ENCODE measurements around the gene IL36B. TPM values are rescaled to one million over a fixed set of nuclear protein-coding genes. Genes with fewer than 3 reads are reported as not detected.

IL36B gene
- total RNA-seq, 1 donor from 2014 or later = not detected

DNA sequence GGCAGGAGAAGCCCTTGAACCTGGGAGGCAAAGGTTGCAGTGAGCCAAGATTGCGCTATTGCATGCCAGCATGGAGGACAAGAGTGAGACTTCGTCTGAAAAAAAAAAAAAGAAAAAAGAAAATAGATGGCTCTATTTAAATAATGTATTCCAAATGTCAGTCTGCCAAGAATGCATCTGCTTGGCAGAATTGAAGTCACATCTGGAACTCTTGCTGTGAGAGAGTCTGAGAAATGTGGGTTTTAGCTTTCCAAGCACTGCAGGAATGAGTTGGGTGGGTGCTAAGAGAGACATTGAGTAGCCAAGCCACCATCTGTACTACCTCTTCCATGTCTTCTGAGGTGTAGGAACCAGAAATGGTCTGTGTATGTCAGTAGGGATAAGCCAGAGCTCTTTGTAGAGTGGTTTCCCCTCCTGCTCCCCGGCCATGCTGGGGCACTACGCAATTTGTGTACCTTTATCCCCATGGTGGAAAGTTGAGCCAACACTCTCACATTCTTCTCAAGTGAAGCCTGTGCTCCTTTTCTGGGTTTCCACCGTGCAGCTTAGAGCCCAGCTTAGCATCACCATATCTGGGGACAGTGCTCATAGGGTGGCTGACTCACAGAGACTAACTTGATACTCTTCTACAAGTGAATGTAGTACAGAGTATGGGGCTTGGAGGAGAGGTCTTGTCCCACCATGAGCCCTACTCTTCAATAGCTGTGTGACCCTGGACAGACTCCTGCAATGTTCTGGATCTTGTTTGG lies 40.4 kb upstream of the IL36B start:
- DNase-seq (ENCODE audit: low read depth) (no peak), FAIRE-seq (no peak)
- TF ChIP-seq CTCF (IDR thresholded peaks at IDR 0.05; ENCODE audit: insufficient read depth, low read length, severe bottlenecking) = no peak
- no peaks in the 10 kb centered on the region for H3K36me3 ChIP-seq (ENCODE audit: control insufficient read depth, insufficient read depth, low read length)
- no peak overlapping the region for H3K4me3 ChIP-seq (ENCODE audit: low read depth, low read length)
- no peaks in the 10 kb centered on the region for H3K27me3 ChIP-seq (ENCODE audit: control insufficient read depth, insufficient read depth, low read length)

GRCh38 chr2:113091231-113091896 lies 38.7 kb upstream of the IL36B start:
- DNase-seq (ENCODE audit: low read depth) (no peak), FAIRE-seq (peak; percentile 72)
- Histone ChIP-seq H3K36me3 (ENCODE audit: control insufficient read depth, insufficient read depth, low read length) (no peaks in the 10 kb centered on the region), H3K4me3 (ENCODE audit: low read depth, low read length) (no peak overlapping the region), H3K27me3 (ENCODE audit: control insufficient read depth, insufficient read depth, low read length) (no peaks in the 10 kb centered on the region)
- no peak for TF ChIP-seq CTCF (IDR thresholded peaks at IDR 0.05; ENCODE audit: insufficient read depth, low read length, severe bottlenecking)

- DNase-seq (ENCODE audit: low read depth) (no peak), FAIRE-seq (no peak)
- Histone ChIP-seq H3K4me3 (ENCODE audit: low read depth, low read length) (no peak overlapping the region), H3K27me3 (ENCODE audit: control insufficient read depth, insufficient read depth, low read length) (no peaks in the 10 kb centered on the region), H3K36me3 (ENCODE audit: control insufficient read depth, insufficient read depth, low read length) (no peaks in the 10 kb centered on the region)
- TF ChIP-seq CTCF (IDR thresholded peaks at IDR 0.05; ENCODE audit: insufficient read depth, low read length, severe bottlenecking) = no peak
These were observed 37.2 kb upstream of the IL36B start for GRCh38 chr2:113089916-113090315.

DNA sequence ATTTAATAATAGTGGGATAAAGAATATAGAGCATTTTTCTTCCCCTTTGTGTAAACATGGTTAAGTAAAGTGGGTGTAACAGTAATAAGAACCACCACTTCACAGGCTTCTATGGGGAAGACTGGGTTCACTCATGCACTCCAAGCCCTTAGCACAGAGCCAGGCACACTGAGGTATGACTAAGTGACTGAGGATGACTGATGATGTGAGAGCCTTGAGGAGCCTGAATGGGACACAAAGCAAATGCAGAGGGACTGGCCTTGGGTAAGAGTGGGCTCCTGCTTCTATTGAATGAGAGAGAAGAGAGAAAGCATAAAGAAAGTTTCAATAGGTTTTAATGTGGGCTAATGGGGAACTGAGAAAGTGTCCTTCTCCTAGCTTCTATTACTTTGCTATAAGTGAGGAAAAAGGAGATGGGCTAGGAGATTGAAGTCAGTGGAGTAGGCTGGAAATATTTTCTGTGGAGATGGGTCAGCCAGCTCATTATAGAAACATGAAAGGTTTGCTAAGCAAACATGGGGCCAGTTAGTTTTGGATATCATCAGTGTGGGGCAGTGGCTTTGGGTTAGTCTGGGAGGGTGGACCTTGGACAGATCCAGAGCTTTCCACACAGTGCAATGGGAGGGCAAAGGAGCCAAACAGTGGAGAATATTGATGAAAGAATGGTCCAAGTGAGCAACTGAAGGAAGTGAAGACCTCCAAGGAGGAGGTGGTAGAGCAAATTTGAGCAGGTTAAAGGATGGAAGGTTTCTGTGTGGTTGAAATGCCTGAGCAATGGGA lies 35.7 kb upstream of the IL36B start:
- FAIRE-seq (no peak), DNase-seq (ENCODE audit: low read depth) (no peak)
- Histone ChIP-seq H3K27me3 (ENCODE audit: control insufficient read depth, insufficient read depth, low read length) (no peaks in the 10 kb centered on the region), H3K4me3 (ENCODE audit: low read depth, low read length) (no peak overlapping the region), H3K36me3 (ENCODE audit: control insufficient read depth, insufficient read depth, low read length) (no peaks in the 10 kb centered on the region)
- TF ChIP-seq CTCF (IDR thresholded peaks at IDR 0.05; ENCODE audit: insufficient read depth, low read length, severe bottlenecking) = no peak

DNA sequence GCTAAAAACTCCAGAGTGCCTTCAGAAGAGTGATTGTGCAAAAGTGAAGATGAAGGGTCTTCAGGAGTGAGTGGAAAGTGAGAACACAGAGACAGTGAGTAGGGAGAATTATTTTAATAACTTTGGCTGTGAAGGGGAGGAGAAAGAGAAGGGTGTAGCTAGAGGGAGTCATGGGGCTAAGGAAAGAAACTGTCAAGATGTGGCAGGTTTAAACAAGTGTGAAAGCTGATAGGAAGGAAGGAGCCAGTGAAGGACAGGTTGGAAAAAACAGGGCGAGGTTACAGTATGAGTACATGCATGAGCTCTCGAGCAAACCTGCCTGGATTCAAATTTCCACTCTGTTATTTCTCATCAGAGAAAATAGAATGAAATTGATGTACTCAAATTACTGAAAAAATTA lies 32.9 kb upstream of the IL36B start:
- H3K4me3 ChIP-seq (ENCODE audit: low read depth, low read length) = no peak overlapping the region
- DNase-seq (ENCODE audit: low read depth) (peak; percentile 98), FAIRE-seq (peak; percentile 81)
- no peaks in the 10 kb centered on the region for H3K36me3 ChIP-seq (ENCODE audit: control insufficient read depth, insufficient read depth, low read length)
- TF ChIP-seq CTCF (IDR thresholded peaks at IDR 0.05; ENCODE audit: insufficient read depth, low read length, severe bottlenecking) = no peak
- H3K27me3 ChIP-seq (ENCODE audit: control insufficient read depth, insufficient read depth, low read length) = no peaks in the 10 kb centered on the region
